Adrenal gland (tissue), 12 donors: Measurements from ENCODE around the gene TNFRSF12A. TPM values are rescaled to one million over a fixed set of nuclear protein-coding genes. Genes with fewer than 3 reads are reported as not detected.

ENCODE experiments used
- DNase-seq, 7 donors: peaks; one replicate each; pipeline ENCODE4 v3.0.0-alpha.2; 2019 to 2020
- H3K27ac ChIP-seq, 5 donors: fragments of 200-600 bp; sonication (generic) in 4 of 5; 1 replicate in 3 of 5; 2 replicates in 2 of 5; pipeline versions ENCODE4 v1.5.1 to v1.8.0; 2016 to 2020; ENCODE audit warnings: mild to moderate bottlenecking in 1 of 5
- H3K27me3 ChIP-seq: fragments of 200-600 bp; 2 replicates; pipeline ENCODE4 v1.8.0; 2021
- H3K36me3 ChIP-seq, 2 donors: fragments of 200-600 bp; replicated peaks in 1 of 2; 1 replicate in 1 of 2; 2 replicates in 1 of 2; pipeline versions ENCODE4 v1.5.1 to v1.8.0; 2018 to 2022
- H3K4me1 ChIP-seq, 2 donors: fragments of 200-600 bp; replicated peaks in 1 of 2; 1 replicate in 1 of 2; 2 replicates in 1 of 2; pipeline versions ENCODE4 v1.5.1 to v1.8.0; 2018 to 2021
- H3K4me3 ChIP-seq, 4 donors: fragments of 200-600 bp; sonication (generic) in 3 of 4; one replicate each; pipeline ENCODE4 v1.5.1; 2016 to 2018
- H3K9me3 ChIP-seq, 3 donors: fragments of 200-600 bp; sonication (generic) in 1 of 3; replicated peaks in 1 of 3; 1 replicate in 2 of 3; 2 replicates in 1 of 3; pipeline versions ENCODE4 v1.5.1 to v1.8.0; 2016 to 2021
- CTCF ChIP-seq, 6 experiments: fragments of 450-650 bp in 4 of 6; fragments of 200-600 bp in 2 of 6; sonication (generic) in 1 of 6; IDR thresholded peaks; 1 replicate in 5 of 6; 2 replicates in 1 of 6; pipeline versions ENCODE4 v1.5.1 to v1.8.0; 2016 to 2021; ENCODE audit warnings: antibody characterized with exemption in 6 of 6, mild to moderate bottlenecking in 2 of 6, moderate library complexity in 1 of 6
- POLR2A ChIP-seq, 2 donors: fragments of 450-650 bp; IDR thresholded peaks; one replicate each; pipeline ENCODE4 v1.6.1; 2017; ENCODE audit warnings: antibody characterized with exemption in 2 of 2, mild to moderate bottlenecking in 2 of 2, moderate library complexity in 1 of 2
- WGBS, 4 donors: extraction: QIAGEN DNeasy Blood & Tissue Kit in 2 of 4; methylation state at CpG; one replicate each; pipeline versions ENCODE4 v1.1.5 to v1.1.7; 2013 to 2017; 5-methylcytosine and 5-hydroxymethylcytosine counted together
- intact Hi-C, 2 donors: fragments of 100-400 bp; cut with DNase I; formaldehyde crosslinking; loops; one replicate each; pipeline versions ENCODE4 v1.14.1 to v1.15.0; 2022 to 2023
- polyA plus RNA-seq, 3 donors: library from polyadenylated mRNA; stranded (reverse); fragments of 200-250 nt in 2 of 3; fragments of 350-450 nt in 1 of 3; fragmentation: Illumina TruSeq in 1 of 3; extraction: RNeasy Lipid Tissue Mini Kit (QIAGEN cat#74804) in 1 of 3; gene quantifications; one replicate each; pipeline ENCODE4 v1.2.3, GENCODE V29; 2013 to 2014
- total RNA-seq, 9 donors: library from RNA; depleted of rRNA in 4 of 9; stranded (reverse); fragments of >200 nt in 4 of 9; fragments of 120-200 nt in 1 of 9; fragmentation: NEBNext Ultra II Directional in 1 of 9; extraction: Animal tissue kit (Norgen Biotek cat#: 25700) in 1 of 9; gene quantifications; one replicate each; pipeline versions ENCODE4 v1.1.0 to v1.2.4, GENCODE V29; 2013 to 2023
- donor health status: healthy with polysubstance abuse.
- donor health status: Bipolar disorder and iron deficiency.
- donor health status: DM: yes; HTN: yes; CAD: no.
- donor health status: DM: no; HTN: no; CAD: no.
- donor health status: DM: no; HTN: no; CAD: no.
- donor health status: DM: yes; HTN: yes; CAD: no.

TNFRSF12A gene
- total and polyA plus RNA-seq, 12 donors, result 8.8 to 175 (median 42.6) TPM

- Histone ChIP-seq H3K9me3 (no peaks in the 10 kb centered on the region), H3K4me1 (peaks cover 0 to 14% of the 10 kb centered on the region in 2 donors), H3K4me3 (no peak overlapping the region), H3K27ac (no peak overlapping the region), H3K27me3 (peaks cover 33% of the 10 kb centered on the region), H3K36me3 (peaks cover 0 to 16% of the 10 kb centered on the region in 2 donors)
- peak in 1 of 7 donors; percentile 19 for DNase-seq
- no peak for TF ChIP-seq CTCF (IDR thresholded peaks at IDR 0.05)
- no peak for TF ChIP-seq POLR2A (IDR thresholded peaks at IDR 0.05)
- intact Hi-C loops, result loop anchor here in 1 of 2 donors (5.0 kb wide), 1 partner anchor 33 kb away; no protein-coding TSS in a partner anchor
- WGBS, 4 donors, result 68 to 80% (median 71%) methylated on average over 21 to 33 of the region's 33 CpGs
Observed at GRCh38 chr16:3030222-3031212, 10.3 kb downstream of the TNFRSF12A start.

DNA sequence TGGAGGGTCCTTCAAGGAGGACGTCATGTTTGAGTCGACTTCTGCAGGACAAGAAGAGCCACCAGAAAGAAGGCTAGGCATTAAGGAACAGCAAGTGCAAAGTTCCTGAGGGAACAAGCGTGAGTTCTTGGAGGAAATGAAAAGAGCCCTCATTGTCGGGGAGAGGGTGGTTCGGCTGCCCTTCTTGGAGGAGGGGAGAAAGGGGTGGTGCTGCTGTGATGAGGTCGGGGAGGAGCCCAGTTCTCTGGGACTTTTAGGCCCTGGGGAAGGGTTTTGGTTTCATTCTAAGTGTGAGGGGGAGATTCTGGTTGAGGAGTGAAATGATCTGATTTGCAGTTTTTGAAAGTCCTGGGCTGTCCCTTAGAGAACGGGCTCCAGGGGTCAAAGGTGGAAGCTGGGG lies 12.5 kb downstream of the TNFRSF12A start:
- 25 to 32% (median 30%) methylated on average over 7 of the region's 7 CpGs for WGBS, 4 donors
- intact Hi-C loops, result loop anchor here in 1 of 2 donors (5.0 kb wide), 1 partner anchor 35 kb away; no protein-coding TSS in a partner anchor
- peaks cover 0 to 14% of the 10 kb centered on the region in 2 donors for H3K4me1 ChIP-seq
- peaks cover 54% of the 10 kb centered on the region for H3K27me3 ChIP-seq
- H3K9me3 ChIP-seq, result no peaks in the 10 kb centered on the region
- H3K4me3 ChIP-seq, result no peak overlapping the region
- H3K36me3 ChIP-seq, result no peaks in the 10 kb centered on the region
- DNase-seq, result no peak
- H3K27ac ChIP-seq, result no peak overlapping the region
- TF ChIP-seq CTCF (IDR thresholded peaks at IDR 0.05) (no peak), POLR2A (IDR thresholded peaks at IDR 0.05) (no peak)

DNA sequence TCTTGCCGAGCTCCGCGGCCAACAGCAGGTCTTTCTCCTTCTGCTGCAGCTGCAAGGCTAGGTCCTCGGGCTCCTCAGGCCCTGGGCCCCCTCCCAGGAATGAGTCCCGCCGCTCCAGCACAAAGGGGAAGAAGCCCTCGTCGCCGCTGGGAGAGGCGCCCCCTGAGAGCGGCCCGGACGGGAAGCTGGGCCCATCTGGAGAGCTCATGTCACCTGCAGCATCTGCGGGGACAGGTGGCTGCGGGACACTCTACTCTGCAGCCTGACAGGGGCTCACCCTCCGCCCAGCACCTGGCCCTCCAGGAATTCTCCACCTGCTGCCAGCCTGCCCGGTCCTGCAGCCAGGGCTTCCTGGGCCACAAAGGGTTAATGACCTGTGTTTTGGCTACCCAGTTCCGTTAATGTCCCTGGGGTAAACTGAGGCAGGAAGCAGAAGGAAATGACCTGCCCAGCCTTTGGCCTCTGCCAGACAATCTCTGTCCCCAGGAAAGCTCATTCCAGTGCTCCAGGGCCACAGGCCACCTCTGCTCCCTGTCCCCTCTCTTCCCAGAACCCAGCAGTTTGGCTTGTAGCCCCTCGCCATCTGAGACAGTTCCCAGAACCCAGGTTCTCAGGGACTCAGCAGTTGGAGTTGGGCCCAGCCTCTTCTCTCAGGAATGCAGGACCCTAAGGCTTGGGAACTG lies 15.3 kb downstream of the TNFRSF12A start:
- no peak overlapping the region for H3K27ac ChIP-seq
- H3K36me3 ChIP-seq, result no peaks in the 10 kb centered on the region

More for the DNA sequence above, 15.3 kb downstream of the TNFRSF12A start:
- H3K9me3 ChIP-seq, result no peaks in the 10 kb centered on the region
- intact Hi-C loops, result no loop called here
- H3K4me1 ChIP-seq, result no peaks in the 10 kb centered on the region
- no peak for TF ChIP-seq CTCF (IDR thresholded peaks at IDR 0.05)
- no peak for TF ChIP-seq POLR2A (IDR thresholded peaks at IDR 0.05)
- 25 to 40% (median 34%) methylated on average over 6 to 19 of the region's 19 CpGs for WGBS, 4 donors
- H3K4me3 ChIP-seq, result no peak overlapping the region
- H3K27me3 ChIP-seq, result peaks cover 59% of the 10 kb centered on the region
- DNase-seq, result peak in 1 of 7 donors; percentile 15
